ENCODE measurements around the gene PBX4.
A peak's percentile ranks its signal among the peaks of the same experiment; 100 is the strongest.
"Not testable (repeated sequence)": the region's sequence is repeated elsewhere in the genome, so short reads cannot be mapped to it uniquely, and the experiment has no call there.

The PBX4 gene

DNA sequence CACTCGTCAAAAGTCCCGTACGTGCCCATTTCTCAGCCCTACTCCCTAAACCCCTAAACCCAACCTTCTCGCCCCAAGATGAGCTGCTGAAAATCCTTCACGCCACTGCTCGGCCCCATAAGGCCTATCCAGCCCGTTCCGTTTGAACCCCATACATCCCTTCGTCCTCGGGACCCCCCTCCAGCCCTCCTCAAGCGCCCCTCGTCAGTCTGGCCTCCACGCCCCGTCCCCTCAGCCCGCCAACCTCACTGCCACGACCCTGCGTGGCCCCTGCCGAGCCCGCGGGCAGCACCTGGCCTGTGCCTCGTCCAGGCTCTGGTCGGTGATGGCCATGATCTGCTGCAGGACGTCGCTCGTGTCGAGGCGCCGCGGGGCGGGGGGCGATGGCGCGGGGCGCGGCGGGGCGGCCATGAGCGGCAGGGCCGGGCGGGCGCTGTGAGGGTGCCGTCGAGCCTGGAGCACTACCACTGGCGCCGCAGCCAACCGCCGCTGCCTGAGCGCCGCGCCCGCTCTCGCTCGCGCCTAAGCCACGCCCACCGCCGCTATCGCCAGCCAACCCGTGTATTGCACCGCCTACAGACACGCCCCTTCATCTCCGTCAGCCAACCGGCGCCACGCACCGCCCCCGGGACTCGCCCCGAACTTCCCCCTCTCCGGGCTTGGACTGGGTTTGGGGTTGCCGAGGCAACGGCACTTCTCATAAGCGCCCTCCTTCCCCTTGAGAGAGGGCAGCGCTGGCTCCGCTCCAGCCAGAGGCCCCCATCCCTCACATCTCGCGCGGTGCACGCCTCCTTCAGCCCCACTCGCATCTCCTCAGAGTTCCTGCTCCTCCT, at the start of gene PBX4:
Gene PBX4, minus strand, starts transcription at position 469 of the 833 bp plus-strand sequence. Its CDS starts 58 bp downstream, at position 411.
- DNase-seq (ENCODE audit: low read depth) = peak; percentile 98

- not testable (repeated sequence) for DNase-seq (ENCODE audit: low read depth)
Measured at GRCh38 chr19:19665420-19665948, 47.0 kb upstream of the PBX4 start.

DNA sequence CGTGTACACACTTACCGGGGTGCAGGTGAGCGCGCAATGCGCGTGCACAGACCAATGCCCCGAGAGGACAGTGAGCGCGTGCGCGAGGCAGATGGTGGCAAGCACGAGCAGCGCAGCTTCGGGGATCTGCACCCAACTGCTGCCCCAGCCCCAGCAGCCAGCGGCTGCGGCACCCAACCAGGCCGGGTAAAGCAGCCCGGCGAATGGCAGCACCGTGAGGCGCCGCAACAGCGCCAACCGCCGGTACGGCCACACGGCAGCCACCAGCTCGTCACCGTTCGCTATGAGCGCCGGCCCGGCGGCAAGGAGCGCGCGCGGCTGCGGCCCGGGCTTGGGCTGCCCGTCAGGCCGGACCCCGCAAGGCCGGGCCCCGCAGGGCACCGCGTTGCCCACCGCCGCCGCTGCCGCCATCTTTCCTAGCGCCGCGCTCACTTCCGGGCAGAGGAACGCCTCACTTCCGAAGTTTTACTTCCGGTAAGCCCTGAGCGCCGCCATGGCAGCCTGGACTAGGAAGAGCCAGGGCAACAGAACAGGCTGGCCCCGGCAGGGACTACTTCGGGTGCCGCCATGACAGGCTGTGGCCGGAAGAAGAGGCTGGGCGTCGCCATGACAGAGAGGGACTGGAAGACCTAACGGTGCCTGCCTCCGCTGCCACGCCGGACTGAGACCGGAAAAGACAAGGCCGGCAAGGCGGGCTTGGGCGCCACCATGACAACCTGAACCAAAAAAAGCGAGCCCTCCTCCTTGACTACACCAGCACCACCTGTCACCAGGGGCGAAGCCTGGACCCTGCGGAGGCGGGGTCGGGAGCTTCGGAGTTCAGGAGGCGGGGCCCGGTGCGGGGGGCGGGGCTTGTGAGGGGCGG, 45.0 kb upstream of the PBX4 start, which contains the start of gene ATP13A1:
Gene ATP13A1, minus strand, starts transcription at position 421 of the 865 bp plus-strand sequence. Its CDS starts 10 bp downstream, at position 411.
- DNase-seq (ENCODE audit: low read depth) = peak; percentile 92

DNA sequence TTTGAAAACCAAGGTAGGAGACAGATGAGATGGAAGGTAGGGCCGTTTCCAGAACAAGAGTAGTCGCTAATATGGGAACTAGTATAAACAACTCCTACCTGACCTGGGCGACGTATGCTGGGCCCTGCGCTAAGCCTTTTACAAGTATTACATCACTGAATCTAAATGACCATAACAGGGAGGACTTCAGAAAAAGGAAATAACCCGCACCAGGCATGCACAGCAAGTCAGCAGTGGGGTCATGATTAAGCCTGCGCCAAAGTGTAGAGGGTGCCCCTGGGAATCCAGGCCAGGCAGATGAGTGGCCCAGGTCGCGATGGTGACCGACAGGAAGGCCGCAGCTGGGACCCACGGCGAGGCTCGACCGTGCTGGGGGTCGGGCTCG, 44.4 kb upstream of the PBX4 start:
- no peak for DNase-seq (ENCODE audit: low read depth)

GRCh38 chr19:19662344-19662743, 43.9 kb upstream of the PBX4 start:
- no peak for DNase-seq (ENCODE audit: low read depth)

- DNase-seq (ENCODE audit: low read depth) = no peak
Measured at GRCh38 chr19:19661675-19662251, 43.3 kb upstream of the PBX4 start.

DNA sequence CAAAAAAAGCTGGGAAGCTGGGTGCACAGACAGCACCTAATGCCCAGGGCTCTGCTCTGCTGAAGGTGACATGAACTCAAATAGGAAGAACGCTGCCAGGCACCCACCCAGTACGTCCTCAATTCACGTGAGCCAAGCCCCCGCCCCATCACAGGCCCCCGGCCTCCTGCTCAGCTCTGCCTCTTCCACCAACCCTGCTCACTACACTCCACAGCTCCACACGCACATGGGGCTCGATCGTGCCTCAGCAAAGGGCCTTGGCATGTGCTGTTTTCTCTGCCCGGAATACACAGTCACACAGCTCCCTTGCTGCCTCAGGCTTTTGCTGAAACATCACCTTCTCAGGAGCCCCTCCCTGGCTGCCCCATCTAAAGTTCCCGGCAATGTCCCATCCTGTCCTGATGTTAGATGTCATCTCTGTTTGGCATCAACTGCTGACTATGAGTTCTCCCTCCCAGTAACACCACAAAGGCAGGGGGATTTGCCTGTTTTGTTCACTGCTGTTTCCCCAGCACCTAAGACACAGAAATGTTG, 42.7 kb upstream of the PBX4 start:
- no peak for DNase-seq (ENCODE audit: low read depth)

DNA sequence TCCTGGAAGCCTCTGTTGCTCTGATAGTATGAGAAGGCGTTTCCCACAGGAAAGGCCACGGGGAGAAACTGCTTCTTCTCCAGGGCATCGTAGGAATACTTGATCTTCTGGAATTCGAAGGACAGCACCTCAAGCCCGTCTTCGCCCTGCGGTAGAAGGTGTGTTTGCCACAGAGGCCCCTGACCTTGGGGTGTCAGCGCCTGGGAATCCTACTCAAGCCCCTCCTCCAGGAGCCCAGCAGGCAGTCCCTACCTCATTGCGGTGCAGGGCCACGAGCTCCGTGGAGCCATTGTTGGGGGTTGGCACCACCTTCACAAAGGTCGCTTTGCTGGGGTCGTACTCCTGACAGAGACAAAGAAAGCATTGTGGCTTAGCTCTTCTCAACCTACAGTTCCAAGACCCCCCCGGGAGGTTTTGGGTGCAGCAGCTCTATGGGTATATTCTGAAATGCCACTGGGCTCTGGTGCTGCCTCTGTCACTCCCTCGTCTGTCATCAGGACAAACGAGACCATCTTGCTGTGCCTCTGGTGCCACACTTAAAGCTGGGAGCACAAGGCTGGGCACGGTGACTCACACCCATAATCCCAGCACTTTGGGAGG, 41.3 kb upstream of the PBX4 start:
- DNase-seq (ENCODE audit: low read depth) = no peak

GRCh38 chr19:19657397-19657783, 38.9 kb upstream of the PBX4 start:
- DNase-seq (ENCODE audit: low read depth) = no peak

GRCh38 chr19:19656451-19657396, 38.2 kb upstream of the PBX4 start:
- no peak for DNase-seq (ENCODE audit: low read depth)

DNA sequence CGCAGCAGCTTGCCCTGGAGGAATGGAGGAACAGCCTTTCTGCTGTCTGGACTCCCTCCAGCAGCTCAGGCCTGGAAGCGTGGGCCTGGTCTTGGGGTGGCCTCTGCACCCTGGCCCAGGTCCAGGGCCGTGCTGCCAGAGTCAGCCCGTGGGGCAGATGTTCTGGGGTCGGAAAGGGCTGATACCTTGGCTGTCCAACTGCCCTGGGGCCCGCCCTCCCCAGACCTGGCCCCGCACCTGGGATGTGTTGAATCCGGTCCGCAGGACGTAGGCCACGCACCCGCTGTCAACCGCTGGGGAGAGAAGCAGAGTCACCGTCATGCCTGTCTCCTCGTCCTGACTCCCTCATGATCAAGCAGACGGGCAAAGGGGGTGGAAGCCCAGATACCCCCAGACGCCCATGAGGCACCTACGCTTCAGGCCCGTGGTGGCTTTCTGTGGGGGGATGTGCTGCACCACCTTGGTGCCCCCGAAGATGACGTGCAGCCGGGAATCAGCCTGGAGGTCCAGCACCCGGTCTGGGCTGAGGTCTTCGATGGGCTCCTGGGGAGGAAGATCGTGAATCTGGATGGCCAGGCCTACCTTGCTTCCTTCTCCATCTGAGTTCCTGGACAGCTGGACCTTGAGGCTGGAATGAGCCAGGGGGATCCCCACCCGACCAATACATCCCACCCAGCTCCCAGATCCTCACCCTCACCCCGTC, 37.3 kb upstream of the PBX4 start:
- DNase-seq (ENCODE audit: low read depth) = no peak

DNA sequence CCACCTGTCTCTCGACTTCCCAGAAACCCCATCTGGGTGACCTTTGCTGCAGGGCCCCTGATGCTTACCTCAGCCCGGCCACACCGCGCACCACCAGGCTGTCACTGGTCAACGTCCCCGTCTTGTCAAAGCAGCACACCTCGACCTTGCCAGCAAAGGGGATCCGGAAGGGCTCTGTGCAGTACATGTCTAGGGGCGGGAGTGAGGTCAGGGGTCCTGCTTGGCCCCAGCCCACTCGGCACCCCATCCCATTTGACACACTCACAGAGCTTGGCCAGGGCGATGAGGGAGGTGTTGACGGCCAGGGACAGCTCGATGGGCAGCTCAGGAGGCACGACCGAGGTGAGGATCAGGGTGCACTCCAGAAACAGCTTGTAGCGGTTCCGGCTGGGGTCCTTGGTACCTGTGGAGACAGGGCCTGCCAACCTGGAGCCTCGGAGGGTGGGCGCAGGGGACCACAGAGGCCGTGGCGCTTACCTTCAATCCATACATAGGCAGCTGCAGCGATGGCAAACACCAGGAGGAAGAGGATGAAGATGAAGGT, 36.6 kb upstream of the PBX4 start:
- DNase-seq (ENCODE audit: low read depth) = no peak

DNA sequence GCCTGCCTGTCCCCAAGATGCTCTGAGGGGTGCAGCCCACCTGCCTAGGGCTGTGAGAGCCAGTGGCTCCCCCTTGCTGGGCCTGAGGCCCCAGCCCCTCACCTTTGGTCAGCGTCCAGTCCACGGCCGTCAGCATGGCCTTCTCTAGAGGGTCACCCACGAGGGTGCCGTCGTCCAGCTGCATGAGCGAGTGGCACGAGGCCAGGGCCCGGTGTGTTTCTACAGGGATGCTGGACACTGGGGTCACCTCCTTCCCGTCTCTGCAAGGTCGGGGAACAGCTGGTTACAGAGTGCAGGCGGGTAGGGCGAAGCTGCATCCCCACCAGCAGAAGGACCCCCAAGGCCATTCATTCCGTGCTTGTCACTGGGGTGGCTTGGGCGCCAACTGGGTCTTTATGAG, 36.0 kb upstream of the PBX4 start:
- no peak for DNase-seq (ENCODE audit: low read depth)

DNA sequence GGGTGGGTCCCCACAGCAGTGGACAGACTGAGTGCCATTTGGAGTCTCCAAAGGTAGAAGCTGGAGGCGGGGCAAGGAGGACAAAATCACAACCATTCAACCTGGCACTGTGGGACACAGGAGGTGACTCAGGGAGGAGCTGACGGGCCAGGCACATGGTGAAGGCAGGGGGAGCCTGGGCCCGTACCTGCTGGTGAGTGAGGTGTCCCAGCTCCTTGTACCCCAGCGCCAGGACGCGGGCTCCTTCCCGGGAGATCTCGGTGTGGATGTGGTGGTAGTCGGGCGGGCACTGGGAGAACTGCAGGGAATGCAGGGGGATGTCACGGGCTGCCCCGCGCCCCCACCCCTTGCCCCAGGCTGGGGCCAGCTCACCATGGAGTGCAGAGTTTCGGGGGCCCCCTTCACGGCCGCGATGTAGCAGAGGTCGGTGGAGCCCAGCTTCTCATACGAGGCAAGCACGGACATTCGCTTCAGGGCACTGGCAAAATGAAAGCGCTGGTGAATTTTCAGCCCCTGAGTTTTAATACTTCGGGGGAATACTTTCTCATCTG, 35.2 kb upstream of the PBX4 start:
- DNase-seq (ENCODE audit: low read depth) = no peak

- no peak for DNase-seq (ENCODE audit: low read depth)
Measured at GRCh38 chr19:19652482-19653295, 34.2 kb upstream of the PBX4 start.

- DNase-seq (ENCODE audit: low read depth) = no peak
Measured at GRCh38 chr19:19651076-19651475, 32.6 kb upstream of the PBX4 start.

- DNase-seq (ENCODE audit: low read depth) = no peak
Measured at GRCh38 chr19:19650331-19650730, 31.8 kb upstream of the PBX4 start.

- DNase-seq (ENCODE audit: low read depth) = no peak
Measured at GRCh38 chr19:19649580-19649995, 31.1 kb upstream of the PBX4 start.
